HG02870 (cell line): ENCODE data around the gene AUP1.

ENCODE experiments used
- ATAC-seq: cut with Tn5 transposase; IDR thresholded peaks from one replicate; pipeline ENCODE4 v1.9.1; 2021; ENCODE audit warnings: mild to moderate bottlenecking, moderate library complexity; ENCODE audit not compliant: unreplicated experiment

AUP1 gene

GRCh38 chr2:74558284-74559230 is 29.1 kb upstream of the AUP1 start:
- ATAC-seq, result no peak

DNA sequence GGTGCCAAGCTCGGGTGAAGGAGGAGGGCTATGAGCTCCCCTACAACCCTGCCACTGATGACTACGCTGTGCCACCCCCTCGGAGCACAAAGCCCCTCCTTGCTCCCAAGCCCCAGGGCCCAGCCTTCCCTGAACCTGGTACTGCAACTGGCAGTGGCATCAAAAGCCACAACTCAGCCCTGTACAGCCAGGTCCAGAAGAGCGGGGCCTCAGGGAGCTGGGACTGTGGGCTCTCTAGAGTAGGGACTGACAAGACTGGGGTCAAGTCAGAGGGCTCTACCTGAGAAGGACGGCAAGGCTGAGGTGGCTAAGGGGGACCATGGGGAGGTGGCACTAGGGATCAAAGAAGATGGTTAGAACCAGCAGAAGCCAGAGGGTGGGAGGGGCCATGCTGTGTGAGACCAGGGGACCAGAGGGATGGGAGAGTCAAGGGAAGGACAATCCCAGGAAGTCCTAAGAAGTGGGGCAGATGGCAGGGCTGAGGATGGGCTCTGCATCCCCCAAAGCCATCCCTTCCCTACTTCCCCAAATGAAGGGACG is 27.4 kb upstream of the AUP1 start:
- no peak for ATAC-seq

GRCh38 chr2:74556159-74556558 is 26.7 kb upstream of the AUP1 start:
- ATAC-seq, result no peak

DNA sequence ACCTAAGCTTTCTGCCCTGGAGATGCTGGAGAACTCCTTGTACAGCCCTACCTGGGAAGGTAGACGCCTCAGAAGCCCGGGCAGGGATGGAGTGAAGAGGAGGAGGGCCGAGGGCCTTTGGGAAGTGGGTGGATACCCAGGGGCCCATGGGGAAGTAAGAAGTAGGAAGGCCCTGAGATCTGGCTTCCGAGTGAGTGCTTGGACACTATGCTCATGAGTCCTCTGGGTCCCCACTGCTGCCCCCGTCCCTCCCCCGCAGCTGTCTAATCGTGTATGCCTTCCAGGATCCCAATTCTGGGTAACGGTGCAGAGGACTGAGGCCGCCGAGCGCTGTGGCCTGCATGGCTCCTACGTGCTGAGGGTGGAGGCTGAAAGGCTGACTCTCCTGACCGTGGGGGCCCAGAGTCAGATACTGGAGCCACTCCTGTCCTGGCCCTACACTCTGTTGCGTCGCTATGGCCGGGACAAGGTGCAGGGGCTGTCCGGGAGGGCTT is 26.2 kb upstream of the AUP1 start:
- no peak for ATAC-seq

- no peak for ATAC-seq
These were observed 25.5 kb upstream of the AUP1 start for GRCh38 chr2:74554820-74555531.

- peak; percentile 39 for ATAC-seq
These were observed 24.6 kb upstream of the AUP1 start, which contains the start of the genes DOK1 and LOXL3 for GRCh38 chr2:74553892-74554819. DOK1 (plus strand) TSS chr2:74554720; CDS start chr2:74554755, 35 bp downstream. LOXL3 (minus strand) TSS chr2:74553942; CDS start chr2:74552634, 1,308 bp downstream.

- ATAC-seq, result peak; percentile 13
These were observed 23.7 kb upstream of the AUP1 start for GRCh38 chr2:74552914-74553811.

GRCh38 chr2:74551942-74552913 is 22.7 kb upstream of the AUP1 start:
- peak; percentile 26 for ATAC-seq

DNA sequence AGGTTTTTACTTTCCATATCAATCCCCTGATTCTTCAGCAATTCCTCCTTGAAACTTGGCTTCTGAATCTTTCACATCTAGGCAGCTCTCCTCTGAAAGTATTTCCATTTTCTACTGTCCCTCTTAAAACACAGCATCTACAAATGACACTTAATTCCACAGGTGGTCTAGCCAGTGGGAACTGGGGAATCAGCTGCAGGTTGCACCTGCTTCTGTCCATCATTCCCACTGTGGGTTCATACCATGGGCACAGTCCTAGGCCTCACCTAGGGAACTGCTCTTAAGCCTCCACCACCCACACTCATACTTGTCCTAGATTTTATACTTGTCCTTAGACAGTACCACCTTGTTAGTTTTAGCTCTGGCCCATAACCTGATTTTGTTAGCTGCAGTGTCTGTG is 22.0 kb upstream of the AUP1 start:
- ATAC-seq, result no peak

- no peak for ATAC-seq
These were observed 20.7 kb upstream of the AUP1 start for GRCh38 chr2:74550231-74550630.

- ATAC-seq, result no peak
These were observed 19.7 kb upstream of the AUP1 start for GRCh38 chr2:74548900-74549826.

- ATAC-seq, result no peak
These were observed 18.9 kb upstream of the AUP1 start for GRCh38 chr2:74548285-74548899.

GRCh38 chr2:74546004-74546403 is 16.5 kb upstream of the AUP1 start:
- ATAC-seq, result no peak

DNA sequence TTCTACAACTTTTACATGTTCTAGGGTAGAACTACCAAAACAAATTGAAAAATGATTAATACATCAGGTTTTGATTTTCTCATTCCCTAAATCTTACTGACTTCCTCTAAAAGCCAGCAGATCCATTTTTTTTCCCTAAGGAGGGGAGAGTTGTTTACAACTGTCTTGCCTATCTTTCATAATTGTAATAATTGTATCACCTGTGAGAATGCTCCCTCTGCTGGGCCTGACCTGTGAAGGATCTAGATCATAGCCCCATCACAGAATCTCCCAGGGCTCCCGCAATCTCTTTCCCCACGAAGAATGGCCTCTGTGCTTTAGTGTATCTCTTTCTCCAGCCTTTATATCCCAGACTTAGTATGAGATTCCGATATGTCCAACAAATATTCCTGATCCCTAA is 15.1 kb upstream of the AUP1 start:
- no peak for ATAC-seq

DNA sequence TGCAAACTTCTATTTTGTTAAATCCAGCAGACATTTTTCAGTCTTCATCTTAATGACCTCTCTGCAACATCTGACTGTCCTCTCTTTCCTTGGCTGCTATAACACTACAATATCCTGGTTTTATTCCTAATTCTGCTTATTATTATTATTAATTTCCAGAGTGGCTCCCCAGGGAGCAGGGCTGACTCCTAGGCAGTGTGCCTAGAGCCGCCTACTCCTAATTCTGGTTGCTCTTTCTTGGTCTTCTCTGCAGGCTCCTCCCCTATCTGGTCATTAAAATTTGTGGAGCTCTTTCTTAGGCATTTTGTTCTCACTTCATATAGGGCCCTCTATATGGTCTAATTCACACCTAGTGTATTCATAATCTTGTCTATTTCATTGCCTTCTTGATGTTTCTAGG is 13.5 kb upstream of the AUP1 start:
- no peak for ATAC-seq

GRCh38 chr2:74540291-74540690 is 10.8 kb upstream of the AUP1 start:
- no peak for ATAC-seq

DNA sequence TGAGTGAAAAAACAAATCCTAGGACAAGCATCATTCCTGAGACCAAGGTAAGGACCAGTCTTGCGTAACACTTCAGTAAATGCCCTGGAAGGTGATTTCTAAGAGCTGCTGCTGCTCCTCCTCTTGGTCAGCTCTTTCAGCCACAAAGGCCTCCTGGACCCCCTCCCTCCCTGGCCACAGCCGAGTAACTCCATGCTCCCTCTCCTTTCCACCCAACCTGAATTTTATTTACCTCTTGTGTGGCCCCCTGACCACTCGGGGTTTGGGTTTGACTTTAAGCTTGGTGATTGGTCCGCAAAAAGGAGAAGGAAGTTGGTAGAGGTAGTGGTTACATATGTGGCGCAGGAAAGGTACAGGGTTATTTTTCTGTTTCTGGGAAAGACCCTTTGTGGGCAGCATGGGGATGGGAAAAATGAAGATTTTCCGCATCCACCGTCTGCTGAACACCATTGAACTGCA is 9.4 kb upstream of the AUP1 start:
- peak; percentile 53 for ATAC-seq
